Fibroblast of lung (primary cell): ENCODE data around the gene AP4E1.

Source experiments
- EZH2 ChIP-seq: IDR thresholded peaks from 2 replicates; pipeline ENCODE4 v1.5.1; 2012; ENCODE audit warnings: low read length, control low read depth, mild to moderate bottlenecking; ENCODE audit errors: missing control alignments
- TF ChIP-seq, protein P1 (sequence below), 2 donors: IDR thresholded peaks in 1 of 2; conservative IDR thresholded peaks in 1 of 2; 1 replicate in 1 of 2; 2 replicates in 1 of 2; pipeline ENCODE4 v1.5.1; 2011 to 2012; ENCODE audit warnings: low read length in 2 of 2, control low read depth in 1 of 2, inconsistent platforms in 1 of 2, low read depth in 1 of 2, mild to moderate bottlenecking in 1 of 2

DNA sequence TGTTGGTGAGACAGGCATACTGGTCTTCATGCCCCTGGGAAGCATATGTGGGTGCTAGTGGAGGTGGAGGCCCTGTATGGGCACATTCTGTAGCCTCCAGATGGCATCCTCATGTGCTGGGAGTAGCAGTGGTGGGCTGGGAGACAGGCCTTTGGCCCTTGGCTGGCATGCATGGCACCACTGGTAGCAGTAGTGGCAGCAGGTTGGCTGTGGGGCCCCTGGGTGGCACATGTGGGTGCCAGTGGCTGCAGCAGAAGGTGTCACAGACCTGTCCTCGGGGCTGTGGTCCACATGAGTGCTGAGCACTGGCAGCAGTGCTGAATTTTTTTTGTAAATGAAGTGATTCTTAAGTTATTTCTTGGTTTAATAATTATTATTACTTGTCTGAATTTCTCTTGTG, 115.0 kb downstream of the AP4E1 start:
- TF ChIP-seq, protein P1, sequence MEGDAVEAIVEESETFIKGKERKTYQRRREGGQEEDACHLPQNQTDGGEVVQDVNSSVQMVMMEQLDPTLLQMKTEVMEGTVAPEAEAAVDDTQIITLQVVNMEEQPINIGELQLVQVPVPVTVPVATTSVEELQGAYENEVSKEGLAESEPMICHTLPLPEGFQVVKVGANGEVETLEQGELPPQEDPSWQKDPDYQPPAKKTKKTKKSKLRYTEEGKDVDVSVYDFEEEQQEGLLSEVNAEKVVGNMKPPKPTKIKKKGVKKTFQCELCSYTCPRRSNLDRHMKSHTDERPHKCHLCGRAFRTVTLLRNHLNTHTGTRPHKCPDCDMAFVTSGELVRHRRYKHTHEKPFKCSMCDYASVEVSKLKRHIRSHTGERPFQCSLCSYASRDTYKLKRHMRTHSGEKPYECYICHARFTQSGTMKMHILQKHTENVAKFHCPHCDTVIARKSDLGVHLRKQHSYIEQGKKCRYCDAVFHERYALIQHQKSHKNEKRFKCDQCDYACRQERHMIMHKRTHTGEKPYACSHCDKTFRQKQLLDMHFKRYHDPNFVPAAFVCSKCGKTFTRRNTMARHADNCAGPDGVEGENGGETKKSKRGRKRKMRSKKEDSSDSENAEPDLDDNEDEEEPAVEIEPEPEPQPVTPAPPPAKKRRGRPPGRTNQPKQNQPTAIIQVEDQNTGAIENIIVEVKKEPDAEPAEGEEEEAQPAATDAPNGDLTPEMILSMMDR (conservative IDR thresholded peaks at IDR 0.05 in 1 of 2, IDR thresholded peaks at IDR 0.05 in 1 of 2; ENCODE audit: low read depth in 1 of 2, low read length in 2 of 2) = no peak
- no peak for TF ChIP-seq EZH2
